ENCODE results near the gene MTG2.
A peak's percentile ranks its signal among the peaks of the same experiment; 100 is the strongest.
"Not testable (repeated sequence)": the region's sequence is repeated elsewhere in the genome, so short reads cannot be mapped to it uniquely, and the experiment has no call there.

Gene MTG2

GRCh38 chr20:62146019-62146755, 36.6 kb upstream of the MTG2 start:
- no peak for DNase-seq

- DNase-seq = no peak
These were observed 35.7 kb upstream of the MTG2 start for GRCh38 chr20:62147125-62147524.

GRCh38 chr20:62147528-62147927, 35.3 kb upstream of the MTG2 start:
- no peak for DNase-seq

GRCh38 chr20:62148383-62148782, 34.4 kb upstream of the MTG2 start:
- DNase-seq = not testable (repeated sequence)

- no peak for DNase-seq
These were observed 33.9 kb upstream of the MTG2 start for GRCh38 chr20:62148908-62149314.

GRCh38 chr20:62149532-62150309, 33.1 kb upstream of the MTG2 start:
- no peak for DNase-seq

- DNase-seq = no peak
These were observed 32.6 kb upstream of the MTG2 start for GRCh38 chr20:62150310-62150575.

GRCh38 chr20:62151225-62151624, 31.6 kb upstream of the MTG2 start:
- no peak for DNase-seq

GRCh38 chr20:62151835-62152364, 30.9 kb upstream of the MTG2 start:
- DNase-seq = no peak

- DNase-seq = no peak
These were observed 27.2 kb upstream of the MTG2 start for GRCh38 chr20:62155428-62156253.

GRCh38 chr20:62156254-62156556, 26.6 kb upstream of the MTG2 start:
- no peak for DNase-seq

GRCh38 chr20:62156592-62157386, 26.0 kb upstream of the MTG2 start:
- peak; percentile 57 for DNase-seq

- no peak for DNase-seq
These were observed 25.3 kb upstream of the MTG2 start for GRCh38 chr20:62157387-62158087.

GRCh38 chr20:62158088-62158400, 24.8 kb upstream of the MTG2 start:
- no peak for DNase-seq

GRCh38 chr20:62158541-62158940, 24.3 kb upstream of the MTG2 start:
- DNase-seq = no peak

GRCh38 chr20:62159052-62159451, 23.8 kb upstream of the MTG2 start:
- no peak for DNase-seq

GRCh38 chr20:62159839-62160238, 23.0 kb upstream of the MTG2 start:
- DNase-seq = no peak

- DNase-seq = no peak
These were observed 22.6 kb upstream of the MTG2 start for GRCh38 chr20:62160253-62160652.

GRCh38 chr20:62160876-62161275, 22.0 kb upstream of the MTG2 start:
- DNase-seq = no peak

- no peak for DNase-seq
These were observed 21.5 kb upstream of the MTG2 start for GRCh38 chr20:62161347-62161746.

- no peak for DNase-seq
These were observed 19.9 kb upstream of the MTG2 start for GRCh38 chr20:62162765-62163484.

GRCh38 chr20:62163485-62163865, 19.4 kb upstream of the MTG2 start:
- DNase-seq = no peak

All from suppressor macrophage treated with lipopolysaccharide for 4 hours (primary cell).